Measurements from ENCODE around the gene SLC26A8.

DNA sequence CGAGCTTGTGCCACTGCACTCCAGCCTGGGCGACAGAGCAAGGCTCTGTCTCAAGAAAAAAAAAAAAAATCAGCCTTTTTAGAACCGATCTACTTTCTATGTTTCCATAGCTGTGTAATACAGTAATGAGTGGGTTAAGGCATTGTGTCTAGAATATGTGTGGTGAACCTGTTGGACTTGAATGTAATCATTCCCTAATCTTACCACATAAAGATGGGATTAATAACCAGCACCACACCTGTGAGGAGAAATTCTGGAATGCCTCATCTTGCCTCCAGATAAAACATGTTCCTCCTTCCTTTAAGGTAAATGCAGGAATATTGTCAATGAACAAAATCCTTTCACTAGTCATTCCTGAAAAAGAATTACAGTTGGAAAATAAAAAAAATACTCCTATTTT is 46.8 kb upstream of the SLC26A8 start:
- TF ChIP-seq, protein P1, sequence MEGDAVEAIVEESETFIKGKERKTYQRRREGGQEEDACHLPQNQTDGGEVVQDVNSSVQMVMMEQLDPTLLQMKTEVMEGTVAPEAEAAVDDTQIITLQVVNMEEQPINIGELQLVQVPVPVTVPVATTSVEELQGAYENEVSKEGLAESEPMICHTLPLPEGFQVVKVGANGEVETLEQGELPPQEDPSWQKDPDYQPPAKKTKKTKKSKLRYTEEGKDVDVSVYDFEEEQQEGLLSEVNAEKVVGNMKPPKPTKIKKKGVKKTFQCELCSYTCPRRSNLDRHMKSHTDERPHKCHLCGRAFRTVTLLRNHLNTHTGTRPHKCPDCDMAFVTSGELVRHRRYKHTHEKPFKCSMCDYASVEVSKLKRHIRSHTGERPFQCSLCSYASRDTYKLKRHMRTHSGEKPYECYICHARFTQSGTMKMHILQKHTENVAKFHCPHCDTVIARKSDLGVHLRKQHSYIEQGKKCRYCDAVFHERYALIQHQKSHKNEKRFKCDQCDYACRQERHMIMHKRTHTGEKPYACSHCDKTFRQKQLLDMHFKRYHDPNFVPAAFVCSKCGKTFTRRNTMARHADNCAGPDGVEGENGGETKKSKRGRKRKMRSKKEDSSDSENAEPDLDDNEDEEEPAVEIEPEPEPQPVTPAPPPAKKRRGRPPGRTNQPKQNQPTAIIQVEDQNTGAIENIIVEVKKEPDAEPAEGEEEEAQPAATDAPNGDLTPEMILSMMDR (IDR thresholded peaks at IDR 0.05): no peak
- TF ChIP-seq POLR2A (IDR thresholded peaks at IDR 0.05): no peak
- TF ChIP-seq POLR2AphosphoS5 (IDR thresholded peaks at IDR 0.05): no peak

All from prostate gland (tissue), 2 donors.